Hepatocyte (in vitro differentiated cells): ENCODE results near the gene C8B.

ENCODE experiments used
- CTCF ChIP-seq: fragments of 200-600 bp; sonication (generic); IDR thresholded peaks from 2 replicates; pipeline ENCODE4 v1.5.1; 2016; ENCODE audit warnings: antibody characterized with exemption, mild to moderate bottlenecking; ENCODE audit not compliant: poor library complexity
- EZH2phosphoT487 ChIP-seq: fragments of 200-600 bp; sonication (generic); IDR thresholded peaks from one replicate; pipeline ENCODE4 v1.6.1; 2018; ENCODE audit warnings: antibody characterized with exemption, mild to moderate bottlenecking, low read depth, moderate library complexity; ENCODE audit not compliant: unreplicated experiment, severe bottlenecking

- no peak for TF ChIP-seq CTCF
- no peak for TF ChIP-seq EZH2phosphoT487
Measured at GRCh38 chr1:56961426-56961825, 4.4 kb downstream of the C8B start.
